Keratinocyte (primary cell): ENCODE data around the gene TRIM75. TPM values are rescaled to one million over a fixed set of nuclear protein-coding genes. Genes with fewer than 3 reads are reported as not detected.

ENCODE experiments used
- DNase-seq: peaks from one replicate; pipeline ENCODE4 v3.0.0-alpha.2; 2011; ENCODE audit warnings: low read depth, missing footprints, low spot score
- FAIRE-seq: peaks from 2 replicates; lab custom pipeline; 2011; peaks lifted over from hg19 to GRCh38; lab: Jason Lieb, UNC
- H2AFZ ChIP-seq: 2 replicates; pipeline ENCODE4 v1.6.0; 2012; ENCODE audit warnings: low read length, control low read depth, inconsistent platforms; ENCODE audit not compliant: control insufficient read depth
- H3K27ac ChIP-seq: 2 replicates; pipeline ENCODE4 v1.5.1; 2011; ENCODE audit warnings: low read length; ENCODE audit not compliant: control insufficient read depth, insufficient read depth
- H3K27me3 ChIP-seq: 3 replicates; pipeline ENCODE4 v1.6.0; 2011; ENCODE audit warnings: low read length; ENCODE audit not compliant: control insufficient read depth, insufficient read depth; ENCODE audit errors: extremely low read depth
- H3K36me3 ChIP-seq, 2 experiments: 2 replicates in 1 of 2; 3 replicates in 1 of 2; pipeline ENCODE4 v1.5.1; 2011; ENCODE audit warnings: low read length in 2 of 2, mild to moderate bottlenecking in 1 of 2; ENCODE audit not compliant: control insufficient read depth in 2 of 2, insufficient read depth in 2 of 2; ENCODE audit errors: extremely low read depth in 1 of 2
- H3K4me1 ChIP-seq: 3 replicates; pipeline ENCODE4 v1.5.1; 2011; ENCODE audit warnings: low read length; ENCODE audit not compliant: control insufficient read depth, insufficient read depth; ENCODE audit errors: extremely low read depth
- H3K4me2 ChIP-seq: 3 replicates; pipeline ENCODE4 v1.6.0; 2011; ENCODE audit warnings: low read depth, low read length; ENCODE audit not compliant: control insufficient read depth, insufficient read depth; ENCODE audit errors: extremely low read depth
- H3K4me3 ChIP-seq, 3 experiments: fragments of 200-600 bp in 1 of 3; sonication (generic) in 1 of 3; 2 replicates in 2 of 3; 3 replicates in 1 of 3; pipeline ENCODE4 v1.5.1; 2011 to 2016; ENCODE audit warnings: low read length in 3 of 3, mild to moderate bottlenecking in 3 of 3, control low read depth in 2 of 3, inconsistent platforms in 1 of 3, low read depth in 1 of 3, mixed read lengths in 1 of 3, mixed run types in 1 of 3, moderate library complexity in 1 of 3; ENCODE audit not compliant: control insufficient read depth in 2 of 3, insufficient read depth in 2 of 3; ENCODE audit errors: extremely low read depth in 1 of 3
- H3K79me2 ChIP-seq: 2 replicates; pipeline ENCODE4 v1.6.0; 2012; ENCODE audit warnings: low read length; ENCODE audit not compliant: control insufficient read depth, insufficient read depth
- H3K9ac ChIP-seq: 3 replicates; pipeline ENCODE4 v1.6.0; 2011; ENCODE audit warnings: low read length; ENCODE audit not compliant: control insufficient read depth, insufficient read depth; ENCODE audit errors: extremely low read depth
- H3K9me1 ChIP-seq: 3 replicates; pipeline ENCODE4 v1.6.0; 2011; ENCODE audit warnings: low read length; ENCODE audit not compliant: control insufficient read depth, insufficient read depth; ENCODE audit errors: extremely low read depth
- H3K9me3 ChIP-seq: 2 replicates; pipeline ENCODE4 v1.5.1; 2012; ENCODE audit warnings: low read depth, low read length; ENCODE audit not compliant: control insufficient read depth
- H4K20me1 ChIP-seq: 3 replicates; pipeline ENCODE4 v1.6.0; 2011; ENCODE audit warnings: low read length; ENCODE audit not compliant: control insufficient read depth, insufficient read depth; ENCODE audit errors: extremely low read depth
- CTCF ChIP-seq, 3 experiments: IDR thresholded peaks in 1 of 3; conservative IDR thresholded peaks in 1 of 3; optimal IDR thresholded peaks in 1 of 3; 2 replicates in 2 of 3; 3 replicates in 1 of 3; pipeline versions ENCODE3 to v1.5.1; 2011; ENCODE audit warnings: low read length in 3 of 3, mild to moderate bottlenecking in 3 of 3, moderate library complexity in 2 of 3, control low read depth in 1 of 3, inconsistent platforms in 1 of 3; ENCODE audit not compliant: insufficient read depth in 2 of 3; ENCODE audit errors: extremely low read depth in 1 of 3
- EZH2 ChIP-seq: IDR thresholded peaks from one replicate; pipeline ENCODE4 v1.6.1; 2012; ENCODE audit warnings: inconsistent platforms, mild to moderate bottlenecking, low read length, moderate library complexity
- dilution Hi-C: fragments of 300-500 bp; cut with MboI; formaldehyde crosslinking; loops from one replicate; pipeline ENCODE4 v1.7.0; 2020; ENCODE audit warnings: low sequenced_read_pairs; ENCODE audit not compliant: extremely low pct_ligation_motif_present
- polyA plus RNA-seq, 5 experiments: library from polyadenylated mRNA; depleted of rRNA in 3 of 5; stranded (reverse) in 3 of 5; stranded (forward) in 1 of 5; unstranded in 1 of 5; fragments of >200 nt; gene quantifications; 1 replicate in 1 of 5; 2 replicates in 3 of 5; 3 replicates in 1 of 5; pipeline versions ENCODE4 v1.2.1 to v1.2.3, GENCODE V29; 2011 to 2012; ENCODE audit warnings: missing spikeins in 2 of 5, low read depth in 1 of 5, low replicate concordance in 1 of 5

Gene TRIM75
- polyA plus RNA-seq, 1 donor (not counting 4 experiments of a cell fraction or from before 2014, with no cell fraction given), result not detected

DNA sequence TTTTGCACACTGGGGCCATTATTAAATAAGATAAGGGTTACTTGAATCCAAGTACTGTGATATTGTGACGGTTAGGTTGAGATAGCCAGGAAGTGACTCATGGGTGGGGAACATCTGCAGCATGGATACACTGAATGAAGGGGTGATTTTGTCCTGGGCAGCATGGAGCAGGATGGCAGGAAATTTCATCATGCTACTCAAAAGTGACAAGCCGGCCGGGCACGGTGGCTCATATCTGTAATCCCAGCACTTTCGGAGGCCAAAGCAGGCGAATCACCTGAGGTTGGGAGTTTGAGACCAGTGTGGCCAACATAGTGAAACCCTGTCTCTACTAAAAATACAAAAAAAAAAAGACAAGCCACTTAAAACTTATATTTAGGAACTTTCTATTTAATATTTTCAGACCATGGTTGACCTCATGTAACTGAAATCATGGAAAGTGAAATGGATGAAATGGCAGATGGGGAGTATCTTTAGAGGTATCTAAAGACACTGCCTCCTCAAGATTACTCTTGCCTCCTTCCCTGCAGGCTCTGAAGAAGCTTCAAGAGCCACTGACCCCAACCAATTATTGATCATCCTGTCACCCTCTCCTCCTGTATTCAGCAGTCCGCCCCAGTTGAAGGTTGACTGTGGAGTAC, 25.8 kb upstream of the TRIM75 start:
- Histone ChIP-seq H3K79me2 (no peaks in the 10 kb centered on the region), H3K4me3 (no peak overlapping the region), H3K4me1 (no peaks in the 10 kb centered on the region), H3K9me3 (no peaks in the 10 kb centered on the region), H4K20me1 (no peaks in the 10 kb centered on the region), H3K36me3 (no peaks in the 10 kb centered on the region), H2AFZ (no peak overlapping the region), H3K9me1 (no peaks in the 10 kb centered on the region), H3K4me2 (no peak overlapping the region), H3K9ac (no peak overlapping the region), H3K27me3 (no peaks in the 10 kb centered on the region), H3K27ac (no peak overlapping the region)
- TF ChIP-seq CTCF (optimal IDR thresholded peaks at IDR 0.05 in 1 of 3, IDR thresholded peaks at IDR 0.05 in 1 of 3, conservative IDR thresholded peaks at IDR 0.05 in 1 of 3; ENCODE audit: extremely low read depth in 1 of 3, insufficient read depth in 2 of 3, low read length in 3 of 3) (no peak), EZH2 (no peak)
- DNase-seq (no peak), FAIRE-seq (no peak)
- dilution Hi-C loops, result no loop called here

- no peak for FAIRE-seq
- DNase-seq, result no peak
- no peaks in the 10 kb centered on the region for H3K9me3 ChIP-seq
- H3K27ac ChIP-seq, result no peak within 1 kb of the TSS
- H3K36me3 ChIP-seq, result no peaks in the 10 kb centered on the region
- no peaks in the 10 kb centered on the region for H4K20me1 ChIP-seq
- no peak within 1 kb of the TSS for H2AFZ ChIP-seq
- TF ChIP-seq CTCF (optimal IDR thresholded peaks at IDR 0.05 in 1 of 3, IDR thresholded peaks at IDR 0.05 in 1 of 3, conservative IDR thresholded peaks at IDR 0.05 in 1 of 3; ENCODE audit: extremely low read depth in 1 of 3, insufficient read depth in 2 of 3, low read length in 3 of 3), result no peak
- TF ChIP-seq EZH2, result no peak
- H3K4me3 ChIP-seq, result no peak within 1 kb of the TSS
- H3K27me3 ChIP-seq, result no peaks in the 10 kb centered on the region
- no peak within 1 kb of the TSS for H3K4me2 ChIP-seq
- H3K9ac ChIP-seq, result no peak within 1 kb of the TSS
- H3K4me1 ChIP-seq, result no peaks in the 10 kb centered on the region
- dilution Hi-C loops, result no loop called here
- H3K9me1 ChIP-seq, result no peaks in the 10 kb centered on the region
- H3K79me2 ChIP-seq, result no peaks in the 10 kb centered on the region
Measured at GRCh38 chr4:165031436-165032211, 22.0 kb upstream of the TRIM75 start, which contains the start of gene TRIM60. TRIM60 (plus strand) TSS chr4:165031999; CDS start chr4:165040073, 8,074 bp downstream.
